ENCODE measurements around the gene UBE3B.

UBE3B gene

DNA sequence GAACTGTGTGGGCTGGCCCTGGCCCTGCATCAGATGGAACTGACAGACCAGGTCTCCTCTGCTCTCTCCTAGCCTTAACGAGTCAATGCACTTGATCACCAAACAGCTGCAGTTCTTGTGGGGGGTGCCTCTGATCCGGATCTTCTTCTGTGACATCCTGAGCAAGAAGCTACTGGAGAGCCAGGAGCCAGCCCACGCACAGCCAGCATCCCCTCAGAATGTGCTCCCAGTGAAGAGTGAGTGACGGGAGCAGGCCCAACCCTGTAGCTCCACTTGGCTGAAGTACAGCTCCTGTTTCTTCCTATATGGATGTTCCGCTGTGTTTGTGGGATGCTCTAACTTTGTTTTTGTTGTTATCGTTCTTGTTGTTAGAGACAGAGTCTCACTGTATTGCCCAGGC is 23.9 kb downstream of the UBE3B start:
- no peak for DNase-seq

DNA sequence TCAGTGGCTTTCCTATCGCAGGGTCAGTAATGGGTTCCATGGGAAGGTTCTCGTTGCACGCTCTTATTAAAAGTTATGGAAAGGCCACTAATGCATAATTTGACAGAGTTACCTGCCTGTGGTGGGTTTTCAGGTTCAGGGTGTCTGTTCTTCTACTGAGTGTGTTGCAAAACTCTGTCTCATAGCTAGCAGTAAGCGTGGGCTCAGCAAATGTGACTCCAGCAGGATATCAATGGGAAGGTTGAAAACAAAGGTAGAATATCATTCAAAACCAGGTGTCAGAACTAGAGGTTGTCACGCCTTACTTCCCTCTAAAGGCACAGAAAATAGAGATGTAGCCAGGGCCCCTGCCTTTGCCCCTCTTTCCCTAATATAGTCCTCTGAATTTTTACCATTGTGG is 24.9 kb downstream of the UBE3B start:
- no peak for DNase-seq

GRCh38 chr12:109503611-109504010 is 26.2 kb downstream of the UBE3B start:
- no peak for DNase-seq

DNA sequence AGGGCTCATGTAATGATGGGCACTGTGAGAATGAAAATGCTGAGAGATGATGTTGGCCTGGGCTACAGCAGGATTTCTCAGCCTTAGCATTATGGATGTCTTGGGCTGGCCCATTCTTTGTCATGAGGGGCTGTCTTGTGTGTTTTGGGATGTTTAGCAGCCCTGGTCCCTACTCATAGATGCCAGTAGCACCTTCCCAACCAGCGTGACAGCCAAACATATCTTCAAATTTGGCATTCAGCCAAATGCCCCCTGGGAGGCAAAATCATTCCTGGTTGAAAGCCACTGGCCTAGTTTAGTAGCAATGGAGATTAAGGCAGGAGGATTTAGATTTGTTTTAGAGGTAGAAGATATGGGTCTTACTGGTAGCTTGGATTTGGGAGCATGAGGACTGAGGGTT is 26.6 kb downstream of the UBE3B start:
- DNase-seq: no peak

DNA sequence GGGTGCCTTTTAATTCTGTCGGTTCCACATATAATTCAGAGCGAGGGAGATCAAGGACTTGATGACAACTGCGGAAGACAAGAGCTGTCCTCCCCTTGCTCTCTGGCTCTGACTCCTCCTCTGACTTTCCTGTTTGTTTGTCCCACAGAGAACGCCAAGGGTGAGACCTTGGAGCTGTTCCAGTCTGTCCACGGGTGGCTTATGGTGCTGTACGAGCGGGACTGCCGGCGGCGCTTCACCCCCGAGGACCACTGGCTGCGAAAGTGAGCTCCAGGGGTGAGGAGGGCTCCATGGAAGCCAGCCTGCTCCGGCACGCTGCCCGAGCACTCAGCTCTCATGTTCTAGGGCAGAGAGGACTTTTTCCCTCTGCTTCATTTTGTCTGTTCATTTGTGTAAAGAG is 32.8 kb downstream of the UBE3B start:
- DNase-seq: no peak

GRCh38 chr12:109512608-109513007 is 35.2 kb downstream of the UBE3B start:
- no peak for DNase-seq

- DNase-seq: no peak
Measured at GRCh38 chr12:109513051-109513450, 35.6 kb downstream of the UBE3B start.

DNA sequence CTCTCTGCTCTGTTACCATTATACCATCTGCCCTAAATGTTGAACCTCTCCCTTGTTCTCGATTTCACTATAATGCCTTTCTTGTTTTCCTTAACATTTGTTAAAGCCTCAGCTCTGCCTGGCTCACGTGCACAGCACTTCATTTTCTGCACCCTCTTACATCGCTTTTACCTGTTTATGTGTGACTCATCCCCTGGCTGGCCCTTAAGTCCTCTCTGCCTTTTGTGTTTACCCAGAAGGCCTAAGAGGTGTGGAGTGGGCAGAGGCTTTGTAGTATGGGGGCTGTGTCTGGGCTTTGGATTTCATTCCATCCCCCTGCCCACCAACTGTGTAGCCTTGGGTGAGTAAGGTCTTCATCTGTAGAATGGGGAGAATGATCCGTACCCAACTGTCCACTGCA is 36.5 kb downstream of the UBE3B start:
- no peak for DNase-seq

DNA sequence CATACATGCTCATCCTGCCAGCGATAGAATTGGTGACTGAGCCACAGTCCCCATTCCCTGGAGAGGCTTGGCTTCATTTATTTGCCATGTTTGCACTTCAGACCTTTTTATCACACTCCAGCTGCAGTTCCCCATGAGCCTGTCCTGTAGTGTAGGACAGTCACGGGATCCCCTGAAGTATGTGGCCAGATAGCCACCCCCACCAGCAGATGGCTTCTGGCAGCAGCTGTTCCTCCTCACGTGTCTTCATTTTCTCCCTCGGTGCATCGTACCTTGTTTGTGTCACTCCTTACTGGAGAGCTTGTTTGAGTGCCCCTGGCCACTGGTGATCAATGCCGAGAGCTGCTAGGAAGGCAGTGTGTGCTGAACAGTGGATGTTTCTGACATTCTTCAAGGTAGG is 40.2 kb downstream of the UBE3B start:
- DNase-seq: no peak

- DNase-seq: peak; percentile 46 to 53
Measured at GRCh38 chr12:109518820-109519665, 41.6 kb downstream of the UBE3B start.

- DNase-seq: no peak
Measured at GRCh38 chr12:109519787-109520186, 42.4 kb downstream of the UBE3B start.

GRCh38 chr12:109521831-109522230 is 44.4 kb downstream of the UBE3B start:
- DNase-seq: no peak

GRCh38 chr12:109523071-109523470 is 45.6 kb downstream of the UBE3B start:
- no peak for DNase-seq

DNA sequence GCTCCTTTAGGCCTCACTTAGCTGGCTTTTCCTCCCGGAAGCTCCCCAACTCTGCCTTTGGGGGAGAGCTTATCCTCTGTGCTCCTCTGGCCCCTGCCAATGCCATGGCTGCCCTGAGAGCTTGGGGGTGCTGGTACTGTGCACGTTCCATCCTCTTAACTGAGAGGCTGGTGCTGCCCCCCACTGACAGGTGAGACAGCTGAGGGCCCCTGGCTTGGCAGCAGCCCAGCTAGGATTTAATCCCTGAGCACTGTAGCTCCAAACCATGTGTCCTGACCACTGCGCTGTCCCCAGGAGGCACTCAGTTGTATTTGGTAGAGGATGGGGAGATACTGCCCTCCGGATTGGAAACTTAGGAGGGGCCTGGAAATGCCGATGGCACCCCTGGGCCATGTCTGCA is 46.1 kb downstream of the UBE3B start:
- DNase-seq: no peak

DNA sequence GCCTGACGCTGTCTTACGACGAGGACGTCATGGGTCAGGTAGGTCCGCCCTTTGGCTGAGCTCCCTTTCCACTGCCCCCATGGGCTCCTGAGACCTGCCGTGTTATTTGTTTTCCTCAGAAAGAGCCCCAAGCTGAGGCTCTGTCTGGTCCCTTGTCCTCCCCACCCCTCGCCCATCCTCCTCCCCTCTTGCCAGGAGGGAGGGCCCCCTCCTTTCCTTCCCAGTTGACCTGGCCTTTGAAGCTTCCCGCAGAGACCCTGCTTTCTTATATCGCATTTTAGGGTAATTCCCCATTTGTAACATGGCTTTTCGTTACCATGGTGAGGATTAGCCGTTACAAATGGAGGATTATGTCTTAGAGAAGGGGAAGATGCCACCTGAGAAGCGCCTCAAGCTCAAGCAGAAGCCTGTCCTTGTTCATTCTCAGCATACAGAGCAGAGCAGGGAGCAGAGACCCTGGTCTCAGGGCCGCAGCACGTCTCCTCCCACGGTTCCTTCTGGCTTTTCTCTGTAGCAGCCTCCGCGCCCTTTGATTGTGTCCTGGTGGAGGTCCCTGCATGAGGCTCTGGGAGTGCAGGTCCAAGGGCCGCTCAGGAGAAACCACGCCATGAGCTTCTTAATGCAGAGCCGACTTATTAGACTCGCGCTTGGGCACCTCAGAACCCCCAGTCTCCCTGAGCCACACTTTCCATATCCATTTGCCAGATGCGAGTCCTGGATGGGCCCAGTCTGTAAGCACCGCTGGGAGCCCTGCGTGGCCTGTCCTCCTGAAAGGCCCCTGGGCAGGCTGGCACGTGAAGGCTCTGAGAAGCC is 47.2 kb downstream of the UBE3B start:
- DNase-seq: no peak

- no peak for DNase-seq
Measured at GRCh38 chr12:109525279-109525585, 47.8 kb downstream of the UBE3B start.

GRCh38 chr12:109527489-109528123 is 50.2 kb downstream of the UBE3B start:
- no peak for DNase-seq

DNA sequence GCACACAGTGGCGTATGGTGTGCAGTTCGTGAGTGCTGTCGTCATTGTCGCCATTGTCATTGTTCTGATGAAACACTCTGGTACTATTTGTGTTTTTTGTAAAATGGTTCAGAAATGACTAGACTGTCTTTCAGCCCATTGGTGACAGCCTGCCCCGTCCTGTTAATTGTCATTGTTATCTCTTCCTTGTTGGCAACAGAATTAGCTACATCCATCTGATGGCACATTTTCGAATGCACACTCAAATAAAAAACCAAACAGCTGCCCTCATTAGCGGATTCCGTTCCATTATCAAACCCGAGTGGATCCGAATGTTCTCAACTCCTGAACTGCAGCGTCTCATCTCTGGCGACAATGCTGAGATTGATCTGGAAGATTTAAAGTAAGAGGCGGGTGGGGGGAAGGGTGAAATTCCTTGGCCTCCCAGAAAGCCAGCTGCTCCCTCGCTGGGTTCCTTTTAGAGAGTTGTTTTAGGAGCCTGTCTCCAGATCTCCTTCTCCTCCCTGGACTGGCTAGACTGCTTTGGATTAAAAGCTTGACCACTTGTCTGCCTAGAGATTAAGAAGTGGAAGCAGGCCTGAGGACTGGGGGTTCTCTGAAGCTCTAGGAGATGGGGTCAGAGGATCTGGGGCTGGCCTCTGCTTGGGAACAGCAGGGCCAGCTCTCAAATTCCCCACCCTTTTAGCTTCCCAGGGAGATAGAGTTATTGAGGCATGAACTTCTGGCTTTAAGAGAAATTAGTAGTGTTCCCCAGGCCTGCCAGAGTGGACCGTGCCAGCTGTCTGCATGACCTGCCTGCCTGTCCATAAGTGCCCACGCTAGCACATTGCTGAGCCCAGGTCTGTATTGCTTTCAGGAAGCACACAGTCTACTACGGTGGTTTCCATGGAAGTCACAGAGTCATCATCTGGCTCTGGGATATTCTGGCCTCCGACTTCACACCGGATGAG is 52.5 kb downstream of the UBE3B start:
- DNase-seq: no peak

DNA sequence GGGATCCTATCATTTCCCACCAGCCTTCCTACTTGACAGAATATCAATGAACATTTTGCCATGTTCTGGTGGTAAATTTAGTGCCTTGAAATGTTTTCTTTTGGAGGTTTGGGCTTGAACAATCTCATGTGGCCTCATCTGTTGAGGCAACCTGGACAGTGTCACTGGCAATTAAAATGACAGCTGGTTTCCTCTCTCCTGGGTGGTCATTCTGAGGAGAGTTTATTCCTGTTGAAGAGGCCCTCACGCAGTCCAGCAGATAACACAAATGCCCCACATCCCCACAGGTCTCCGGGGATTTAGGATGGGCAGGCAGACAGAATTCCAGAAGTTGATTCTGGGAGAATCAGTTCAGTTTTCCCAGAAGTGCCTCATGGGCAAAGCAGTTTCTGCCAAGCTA is 54.0 kb downstream of the UBE3B start:
- no peak for DNase-seq

DNA sequence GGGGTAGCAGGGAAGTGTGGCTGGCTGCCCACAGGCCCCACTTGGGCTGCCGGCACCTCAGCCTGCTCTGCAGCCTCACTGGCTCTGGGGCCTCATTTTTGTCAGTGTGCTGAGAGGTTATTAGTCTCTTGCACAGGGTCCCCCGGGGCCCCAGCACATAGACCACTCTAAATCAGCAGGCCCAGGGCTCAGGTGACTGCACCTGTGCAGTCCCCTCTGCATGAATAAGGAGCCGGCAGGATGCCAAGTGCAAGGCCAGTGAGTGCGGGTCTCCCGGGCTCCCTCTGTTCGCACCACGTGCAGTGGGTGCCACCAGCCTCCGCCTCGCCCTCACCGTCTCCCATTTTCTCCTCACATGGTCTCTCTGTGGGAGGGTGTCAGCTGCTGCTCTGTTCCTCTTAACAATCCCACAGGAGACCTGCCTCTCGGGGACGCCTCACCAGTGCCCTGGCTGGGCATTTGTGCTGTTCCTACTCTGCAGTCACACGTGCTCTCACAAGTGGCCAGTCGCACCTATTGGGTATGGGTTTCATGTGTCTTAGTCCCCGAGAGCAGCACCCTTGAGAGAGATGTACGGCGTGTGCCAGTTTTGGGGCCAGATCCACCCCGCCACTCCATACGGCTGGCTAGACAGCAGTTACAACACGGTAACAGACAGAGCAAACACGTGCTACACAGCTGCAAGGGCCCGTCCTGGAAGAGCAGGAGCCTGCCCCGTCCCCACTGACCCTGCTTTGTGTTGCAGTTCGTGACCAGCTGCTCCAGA is 55.5 kb downstream of the UBE3B start:
- DNase-seq: no peak

GRCh38 chr12:109533487-109533740 is 56.0 kb downstream of the UBE3B start:
- DNase-seq: no peak

- DNase-seq: no peak
Measured at GRCh38 chr12:109534456-109534855, 57.0 kb downstream of the UBE3B start.
